ENCODE measurements around the gene BRPF3.

GRCh38 chr6:36235862-36236261, 39.3 kb downstream of the BRPF3 start:
- no peak for TF ChIP-seq CTCF (IDR thresholded peaks at IDR 0.05)
- TF ChIP-seq POLR2A (IDR thresholded peaks at IDR 0.05): no peak

All from Peyer's patch (tissue), 4 donors.